Measurements from ENCODE around the gene PAK1.

PAK1 gene

GRCh38 chr11:77301510-77301909 lies 172.4 kb downstream of the PAK1 start, which contains the start of gene GDPD4:
GDPD4 (minus strand) TSS chr11:77301686; CDS start chr11:77285137, 16,549 bp downstream.
- DNase-seq, result no peak

GRCh38 chr11:77300695-77301094 lies 173.2 kb downstream of the PAK1 start:
- DNase-seq, result peak in 1 of 2 experiments; percentile 37

- peak in 1 of 2 experiments; percentile 4 for DNase-seq
Observed at GRCh38 chr11:77300028-77300427, 173.9 kb downstream of the PAK1 start.

GRCh38 chr11:77299528-77299993 lies 174.3 kb downstream of the PAK1 start:
- DNase-seq, result peak; percentile 6 to 19

- DNase-seq, result no peak
Observed at GRCh38 chr11:77294040-77294439, 179.9 kb downstream of the PAK1 start.

- DNase-seq, result no peak
Observed at GRCh38 chr11:77289737-77290136, 184.2 kb downstream of the PAK1 start.

GRCh38 chr11:77287615-77288273 lies 186.2 kb downstream of the PAK1 start:
- no peak for DNase-seq

GRCh38 chr11:77287136-77287535 lies 186.8 kb downstream of the PAK1 start:
- no peak for DNase-seq

GRCh38 chr11:77284476-77285468 lies 189.1 kb downstream of the PAK1 start:
- no peak for DNase-seq

GRCh38 chr11:77283101-77283500 lies 190.8 kb downstream of the PAK1 start:
- no peak for DNase-seq

GRCh38 chr11:77278595-77279506 lies 195.0 kb downstream of the PAK1 start:
- no peak for DNase-seq

GRCh38 chr11:77276271-77276670 lies 197.6 kb downstream of the PAK1 start:
- no peak for DNase-seq
